Measurements from ENCODE around the gene KLHL4.
"Not testable (repeated sequence)": the region's sequence is repeated elsewhere in the genome, so short reads cannot be mapped to it uniquely, and the experiment has no call there.

Gene KLHL4

DNA sequence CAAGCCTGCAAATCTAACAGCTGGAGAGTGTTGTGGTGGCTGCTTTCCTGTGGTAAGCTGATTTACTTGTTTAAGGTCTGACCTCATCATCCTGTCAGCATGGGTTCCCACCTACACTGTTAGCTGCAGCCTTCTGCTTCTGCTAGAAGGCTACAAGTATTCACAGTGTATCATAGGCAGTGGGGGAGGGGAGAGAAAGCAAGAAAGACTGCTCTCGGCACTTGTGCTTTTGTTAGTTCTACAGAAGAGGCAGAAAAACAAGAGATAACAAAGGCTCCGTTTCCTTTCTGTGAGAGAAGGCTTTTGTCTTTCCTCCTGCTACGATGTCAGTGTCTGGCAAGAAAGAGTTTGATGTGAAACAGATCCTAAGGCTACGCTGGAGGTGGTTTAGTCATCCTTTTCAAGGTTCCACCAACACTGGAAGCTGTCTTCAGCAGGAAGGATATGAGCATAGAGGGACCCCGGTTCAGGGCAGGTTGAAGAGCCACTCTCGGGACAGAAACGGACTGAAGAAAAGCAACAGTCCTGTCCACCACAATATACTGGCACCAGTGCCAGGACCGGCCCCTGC is at the start of gene KLHL4:
TSS of gene KLHL4 (plus strand) at position 232 of the 571 bp plus-strand sequence. CDS start at position 324, 92 bp downstream.
- peak in 1 of 2 donors; percentile 2 for DNase-seq

DNA sequence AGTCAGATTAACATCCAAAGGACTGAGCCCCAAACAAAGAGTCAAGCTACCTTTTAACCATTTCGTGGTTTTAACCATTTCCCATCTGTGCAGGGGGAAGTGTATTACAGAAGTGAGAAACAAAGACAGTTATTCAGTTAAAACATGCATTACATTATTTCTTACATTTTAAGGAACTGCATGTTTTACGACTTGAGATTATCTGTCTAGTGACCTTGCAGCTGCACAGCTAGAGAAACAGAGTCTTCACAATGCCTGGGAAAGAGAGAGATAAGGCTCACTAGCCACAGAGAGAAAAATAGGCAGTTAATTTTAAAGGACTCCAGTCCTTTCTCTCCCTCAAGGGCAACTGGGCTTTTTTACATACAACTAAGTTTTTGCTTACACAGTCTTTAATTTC is 48.7 kb upstream of the KLHL4 start:
- no peak for DNase-seq

DNA sequence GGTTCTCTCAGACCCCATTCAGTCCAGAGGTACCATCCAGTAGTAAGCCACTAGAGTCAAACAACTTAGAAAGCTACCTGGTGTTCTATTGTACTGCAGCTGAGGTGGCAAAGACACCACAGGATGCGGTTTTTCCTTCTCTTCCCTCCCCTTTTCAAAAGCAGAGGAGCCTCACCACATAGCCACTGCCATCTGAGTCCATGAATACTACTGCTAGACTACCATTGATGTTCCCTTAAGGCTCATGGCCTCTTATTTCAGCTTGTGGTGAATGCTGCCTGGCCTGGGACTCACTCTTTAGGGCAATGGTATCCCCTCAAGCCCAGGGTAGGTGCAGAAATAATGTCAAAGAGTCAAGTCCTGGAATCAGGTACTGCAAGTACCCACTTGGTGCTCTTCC is 41.8 kb upstream of the KLHL4 start:
- DNase-seq: no peak

DNA sequence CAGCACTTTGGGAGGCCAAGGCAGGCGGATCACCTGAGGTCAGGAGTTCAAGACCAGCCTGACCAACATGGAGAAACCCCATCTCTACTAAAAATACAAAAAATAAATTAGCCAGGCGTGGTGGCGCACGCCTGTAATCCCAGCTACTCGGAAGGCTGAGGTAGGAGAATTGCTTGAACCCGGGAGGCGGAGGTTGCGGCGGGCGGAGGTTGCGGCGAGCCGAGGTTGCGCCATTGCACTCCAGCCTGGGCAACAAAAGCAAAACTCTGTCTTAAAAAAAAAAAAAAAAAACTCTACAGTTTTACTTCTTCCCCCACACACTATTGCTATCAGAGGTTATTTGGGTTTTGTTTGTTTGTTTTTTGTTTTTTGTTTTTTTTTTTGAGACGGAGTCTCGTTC is 38.9 kb upstream of the KLHL4 start:
- DNase-seq: not testable (repeated sequence)

GRCh38 chrX:87489071-87489470 is 28.5 kb upstream of the KLHL4 start:
- no peak for DNase-seq

GRCh38 chrX:87515836-87516235 is 1.8 kb upstream of the KLHL4 start:
- no peak for DNase-seq

- DNase-seq: no peak
Observed at GRCh38 chrX:87516717-87517121, 883 bp upstream of the KLHL4 start.

- DNase-seq: no peak
Observed at GRCh38 chrX:87518504-87518903, 902 bp downstream of the KLHL4 start.

DNA sequence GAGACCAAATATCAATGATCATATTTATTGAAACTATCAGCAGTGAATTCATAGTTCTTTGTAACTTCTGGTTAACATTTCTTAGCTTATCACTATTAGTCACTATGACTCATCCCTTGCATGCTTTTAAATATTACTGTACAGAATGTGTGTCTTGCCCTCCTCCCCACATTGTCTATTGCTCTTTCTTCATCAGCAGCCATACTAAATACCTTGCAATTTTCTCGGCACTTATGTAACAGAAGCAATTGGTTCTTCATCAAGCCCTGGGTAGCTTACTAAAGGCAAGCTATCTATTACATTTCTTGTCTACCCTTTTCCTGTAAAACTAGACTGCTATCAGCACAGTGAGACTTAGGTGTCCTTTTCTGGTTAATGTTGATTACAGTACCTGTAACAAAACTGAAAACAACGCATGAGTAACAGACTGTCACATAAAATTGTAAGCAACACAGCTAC is 8.2 kb downstream of the KLHL4 start:
- DNase-seq: no peak

- DNase-seq: no peak
Observed at GRCh38 chrX:87526281-87526680, 8.7 kb downstream of the KLHL4 start.

DNA sequence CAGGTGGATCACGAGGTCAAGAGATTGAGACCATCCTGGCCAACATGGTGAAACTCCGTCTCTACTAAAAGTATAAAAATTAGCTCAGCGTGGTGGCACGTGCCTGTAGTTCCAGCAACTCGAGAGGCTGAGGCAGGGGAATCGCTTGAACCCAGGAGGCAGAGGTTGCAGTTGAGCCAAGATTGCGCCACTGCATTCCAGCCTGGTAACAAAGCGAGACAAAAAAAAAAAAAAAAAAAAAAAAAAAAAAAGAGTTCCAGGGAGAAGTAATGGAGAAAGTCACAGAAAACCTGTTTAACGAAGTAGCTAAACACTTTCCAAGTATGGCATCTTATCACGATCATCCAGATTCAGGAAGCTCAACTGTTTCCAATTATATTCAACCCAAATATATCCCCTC is 10.9 kb downstream of the KLHL4 start:
- no peak for DNase-seq

DNA sequence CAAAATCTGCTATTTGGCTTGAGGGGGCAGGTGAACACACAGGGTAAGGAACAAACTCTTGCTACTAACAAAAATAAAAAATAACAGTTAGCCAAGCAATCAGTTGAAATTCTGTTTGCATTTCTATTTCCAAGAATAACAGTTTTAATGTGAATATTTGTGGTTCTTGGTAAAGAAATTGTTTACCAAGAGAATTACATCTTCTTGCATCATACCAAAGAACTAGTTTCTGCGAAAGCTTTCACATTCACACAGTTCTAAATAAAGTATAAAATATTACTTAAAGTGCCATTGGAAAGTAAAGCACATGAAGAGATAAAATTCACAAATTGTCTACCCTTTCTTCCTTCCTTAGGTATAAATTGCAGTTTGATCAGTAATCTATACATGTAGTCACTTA is 54.4 kb downstream of the KLHL4 start:
- no peak for DNase-seq

- DNase-seq: no peak
Observed at GRCh38 chrX:87572901-87573300, 55.3 kb downstream of the KLHL4 start.

DNA sequence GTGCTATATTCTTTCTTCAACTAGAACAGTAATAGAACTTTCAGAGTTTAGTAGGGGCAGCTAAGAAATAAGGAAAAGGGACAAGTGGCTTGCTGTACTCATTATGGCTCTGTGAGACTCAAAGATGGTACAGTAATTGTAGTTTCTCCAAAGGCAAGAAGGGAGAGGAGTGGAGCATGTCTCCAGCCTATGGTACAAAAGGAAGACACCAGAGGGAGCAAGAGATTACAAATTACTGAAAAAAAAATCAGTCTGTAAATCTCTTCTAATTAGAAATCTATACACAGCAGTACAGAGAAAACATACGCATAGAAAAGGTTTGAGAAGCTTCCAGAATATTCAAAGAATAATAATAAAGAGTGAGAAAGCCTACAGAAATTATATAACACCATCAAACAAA is 61.4 kb downstream of the KLHL4 start:
- no peak for DNase-seq

- no peak for DNase-seq
Observed at GRCh38 chrX:87580862-87581261, 63.3 kb downstream of the KLHL4 start.

DNA sequence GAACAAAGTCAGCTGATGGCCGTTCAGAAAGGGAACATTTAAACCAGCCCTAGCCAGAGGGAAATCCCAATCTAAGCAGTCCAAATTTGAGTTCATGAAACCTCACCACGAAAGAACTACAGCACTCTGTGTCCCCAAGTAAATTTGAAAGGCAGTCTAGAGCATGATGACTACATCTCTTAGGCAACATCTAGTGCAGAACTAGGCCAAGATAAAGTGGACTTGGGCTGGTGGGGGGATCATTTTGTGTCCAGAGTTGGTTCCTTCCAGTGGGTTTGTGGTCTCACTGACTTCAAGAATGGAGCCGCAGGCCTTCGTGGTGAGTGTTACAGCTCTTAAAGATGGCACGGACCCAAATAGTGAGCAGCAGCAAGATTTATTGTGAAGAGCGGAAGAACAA is 64.9 kb downstream of the KLHL4 start:
- DNase-seq: no peak

- DNase-seq: no peak
Observed at GRCh38 chrX:87583679-87584078, 66.1 kb downstream of the KLHL4 start.

DNA sequence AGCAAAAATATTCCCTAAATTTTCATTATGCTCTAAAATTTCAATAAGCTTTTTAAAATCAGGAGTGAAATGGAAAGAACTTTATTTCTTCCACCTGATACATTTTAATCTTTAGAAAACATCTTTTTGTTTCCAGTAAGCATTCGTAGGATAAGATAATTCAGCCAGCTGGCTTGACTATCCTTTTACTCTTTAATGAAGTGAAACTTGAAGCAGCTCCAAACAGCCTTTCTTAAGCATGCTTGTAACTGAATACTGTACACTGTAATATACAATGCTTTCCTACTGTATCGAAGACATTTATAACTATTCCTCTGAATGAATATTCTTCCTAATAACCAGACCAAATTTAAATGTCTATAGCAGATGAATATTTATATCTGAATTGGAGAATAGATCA is 98.8 kb downstream of the KLHL4 start:
- no peak for DNase-seq

GRCh38 chrX:87621697-87622096 is 104.1 kb downstream of the KLHL4 start:
- DNase-seq: no peak

GRCh38 chrX:87626996-87627395 is 109.4 kb downstream of the KLHL4 start:
- no peak for DNase-seq

DNA sequence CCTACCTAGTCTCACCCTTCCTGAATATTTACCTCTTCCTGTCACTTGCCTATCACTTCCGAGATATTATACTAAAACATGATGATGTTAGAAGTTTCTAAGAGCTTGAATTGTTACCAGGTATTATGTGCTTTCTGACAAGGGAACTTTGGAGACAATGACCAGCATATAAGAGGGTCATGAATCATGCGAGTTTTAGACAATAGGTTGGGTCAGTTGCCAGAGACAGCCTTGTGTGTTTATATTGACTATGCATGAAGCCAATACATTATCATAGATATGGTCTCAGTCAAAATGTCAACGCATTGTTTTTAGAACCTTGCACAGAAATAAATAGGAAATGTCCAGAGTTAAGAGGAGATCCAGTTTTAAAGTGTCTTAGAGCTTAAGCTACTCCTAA is 116.8 kb downstream of the KLHL4 start:
- no peak for DNase-seq

GRCh38 chrX:87636533-87636932 is 118.9 kb downstream of the KLHL4 start:
- no peak for DNase-seq

DNA sequence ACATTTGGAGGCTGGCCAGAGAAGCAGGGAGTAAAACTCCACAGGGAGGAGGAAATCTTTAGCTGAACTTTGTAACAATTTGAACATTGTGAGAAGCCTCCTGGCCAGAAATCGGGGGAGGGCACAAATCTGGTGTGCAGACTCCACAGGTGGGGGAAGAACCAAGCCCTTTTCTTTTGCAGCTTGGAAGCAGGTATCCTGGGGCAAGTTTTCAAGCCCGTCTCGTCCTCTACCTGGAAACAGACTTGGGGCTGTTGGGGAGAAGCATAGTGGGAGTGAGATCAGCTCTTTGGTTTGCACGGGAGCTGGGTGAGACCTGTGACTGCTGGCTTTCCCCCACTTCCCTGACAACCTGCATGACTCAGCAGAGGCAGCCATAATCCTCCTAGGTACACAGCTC is 123.8 kb downstream of the KLHL4 start:
- DNase-seq: not testable (repeated sequence)

DNA sequence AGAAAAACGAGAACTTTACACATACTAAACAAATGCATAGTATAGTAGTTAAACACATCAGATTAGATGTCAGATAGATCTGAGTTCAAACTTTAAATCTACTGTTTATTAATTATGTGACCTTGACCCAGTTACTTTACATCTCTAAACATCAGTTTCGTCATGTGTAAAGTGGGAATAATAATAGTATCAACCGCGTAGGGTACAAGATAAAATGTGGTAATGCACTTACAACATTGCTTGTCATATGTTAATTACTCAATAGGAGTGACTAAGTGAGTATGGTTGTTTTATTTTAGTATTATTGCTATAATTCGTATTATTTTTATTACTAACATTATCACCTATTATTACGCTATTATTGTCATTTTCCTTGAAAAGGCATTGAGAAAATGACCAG is 144.2 kb downstream of the KLHL4 start:
- no peak for DNase-seq

GRCh38 chrX:87663421-87663820 is 145.8 kb downstream of the KLHL4 start:
- no peak for DNase-seq

GRCh38 chrX:87664381-87664780 is 146.8 kb downstream of the KLHL4 start:
- DNase-seq: no peak
